DOHH2 (cell line): Measurements from ENCODE around the gene TAF3.

ENCODE experiments used
- H3F3A ChIP-seq: fragments of 200-600 bp; sonication (generic), shearing (Covaris generic); 2 replicates; pipeline ENCODE4 v1.6.0; 2016; ENCODE audit warnings: antibody characterized with exemption, mild to moderate bottlenecking; ENCODE audit not compliant: control insufficient read depth, insufficient read depth
- H3K27ac ChIP-seq: fragments of 200-600 bp; sonication (generic); 2 replicates; pipeline ENCODE4 v1.5.1; 2014; ENCODE audit warnings: low read depth, mild to moderate bottlenecking, low read length, moderate library complexity
- H3K27me3 ChIP-seq: fragments of 200-600 bp; sonication (generic); 2 replicates; pipeline ENCODE4 v1.6.1; 2014; ENCODE audit warnings: mild to moderate bottlenecking, low read length, mixed read lengths; ENCODE audit not compliant: control insufficient read depth
- H3K36me3 ChIP-seq: fragments of 200-600 bp; sonication (generic); 2 replicates; pipeline ENCODE4 v1.6.1; 2014; ENCODE audit warnings: mild to moderate bottlenecking, low read length, moderate library complexity, mixed read lengths; ENCODE audit not compliant: control insufficient read depth
- H3K4me1 ChIP-seq: fragments of 200-600 bp; sonication (generic); 2 replicates; pipeline ENCODE4 v1.6.1; 2014; ENCODE audit warnings: mild to moderate bottlenecking, low read length, mixed read lengths; ENCODE audit not compliant: control insufficient read depth
- H3K4me2 ChIP-seq: fragments of 200-600 bp; sonication (generic); 2 replicates; pipeline ENCODE4 v1.6.0; 2014; ENCODE audit warnings: mild to moderate bottlenecking, low read length, moderate library complexity
- H3K4me3 ChIP-seq: fragments of 200-600 bp; sonication (generic); 2 replicates; pipeline ENCODE4 v1.5.1; 2014; ENCODE audit warnings: mild to moderate bottlenecking, low read length, mixed read lengths
- H3K79me2 ChIP-seq: fragments of 200-600 bp; sonication (generic); 2 replicates; pipeline ENCODE4 v1.6.1; 2014; ENCODE audit warnings: mild to moderate bottlenecking, low read length, mixed read lengths; ENCODE audit not compliant: control insufficient read depth
- H3K9me2 ChIP-seq: fragments of 200-600 bp; sonication (generic); replicated peaks from 2 replicates; pipeline ENCODE4 v1.6.1; 2014; ENCODE audit warnings: mild to moderate bottlenecking, low read length, mixed read lengths; ENCODE audit not compliant: control insufficient read depth
- H3K9me3 ChIP-seq: fragments of 200-600 bp; sonication (generic); 2 replicates; pipeline ENCODE4 v1.6.1; 2014; ENCODE audit warnings: antibody characterized with exemption, low read length, mixed read lengths; ENCODE audit not compliant: control insufficient read depth, insufficient read depth
- H4K20me1 ChIP-seq: fragments of 200-600 bp; sonication (generic); 2 replicates; pipeline ENCODE4 v1.6.0; 2014; ENCODE audit warnings: low read depth, mild to moderate bottlenecking, antibody characterized with exemption, low read length, moderate library complexity; ENCODE audit not compliant: control insufficient read depth, insufficient read depth
- CTCF ChIP-seq: fragments of 200-600 bp; sonication (generic); IDR thresholded peaks from one replicate; pipeline ENCODE4 v1.5.1; 2014; ENCODE audit warnings: antibody characterized with exemption, mild to moderate bottlenecking, low read depth, low read length; ENCODE audit not compliant: poor library complexity, severe bottlenecking
- EZH2phosphoT487 ChIP-seq: fragments of 200-600 bp; sonication (generic); IDR thresholded peaks from 2 replicates; pipeline ENCODE4 v1.6.1; 2017; ENCODE audit warnings: borderline replicate concordance, mild to moderate bottlenecking, antibody characterized with exemption, low read length, moderate library complexity, mixed read lengths

TAF3 gene

GRCh38 chr10:7794251-7795026 is 23.9 kb upstream of the TAF3 start:
- Histone ChIP-seq H3K27me3 (no peaks in the 10 kb centered on the region), H3F3A (no peaks in the 10 kb centered on the region; the same call in 1 of the 2 replicates), H3K36me3 (peaks cover 80% of the 10 kb centered on the region), H3K9me2 (no peaks in the 10 kb centered on the region), H4K20me1 (peaks cover 19% of the 10 kb centered on the region), H3K9me3 (no peaks in the 10 kb centered on the region), H3K4me1 (peaks cover 13% of the 10 kb centered on the region), H3K4me3 (no peak overlapping the region), H3K79me2 (peaks cover 77% of the 10 kb centered on the region), H3K27ac (no peak overlapping the region), H3K4me2 (no peak overlapping the region)
- TF ChIP-seq CTCF (no peak), EZH2phosphoT487 (no peak)

GRCh38 chr10:7795605-7796004 is 22.7 kb upstream of the TAF3 start:
- Histone ChIP-seq H3K4me3 (no peak overlapping the region), H3F3A (no peaks in the 10 kb centered on the region; the same call in 1 of the 2 replicates), H3K4me2 (no peak overlapping the region), H3K27me3 (no peaks in the 10 kb centered on the region), H3K9me2 (no peaks in the 10 kb centered on the region), H3K9me3 (no peaks in the 10 kb centered on the region), H3K79me2 (peaks cover 65% of the 10 kb centered on the region), H3K4me1 (peaks cover 1% of the 10 kb centered on the region; the same call in 1 of the 2 replicates), H3K27ac (no peak overlapping the region), H4K20me1 (peaks cover 9% of the 10 kb centered on the region), H3K36me3 (peaks cover 79% of the 10 kb centered on the region)
- TF ChIP-seq EZH2phosphoT487: no peak
- no peak for TF ChIP-seq CTCF

- no peaks in the 10 kb centered on the region for H3K9me3 ChIP-seq
- H3F3A ChIP-seq: no peaks in the 10 kb centered on the region; the same call in 1 of the 2 replicates
- H3K9me2 ChIP-seq: no peaks in the 10 kb centered on the region
- H4K20me1 ChIP-seq: peaks cover 10% of the 10 kb centered on the region
- no peak overlapping the region for H3K4me2 ChIP-seq
- H3K27ac ChIP-seq: no peak overlapping the region
- TF ChIP-seq CTCF (no peak), EZH2phosphoT487 (no peak)
- peaks cover 80% of the 10 kb centered on the region for H3K36me3 ChIP-seq
- H3K79me2 ChIP-seq: peaks cover 45% of the 10 kb centered on the region
- no peak overlapping the region for H3K4me3 ChIP-seq
- no peaks in the 10 kb centered on the region for H3K27me3 ChIP-seq
- H3K4me1 ChIP-seq: no peaks in the 10 kb centered on the region
Observed at GRCh38 chr10:7797582-7797981, 20.7 kb upstream of the TAF3 start.
